T-helper 2 cell treated with Interferon-gamma antibody and Interleukin-4, amounts not matched to agents 5 μg/mL and 100 μg/mL, for 36 hours (primary cell): ENCODE data around the gene PRR12.
A peak's percentile ranks its signal among the peaks of the same experiment; 100 is the strongest.

Source experiments
- DNase-seq: peaks from one replicate; pipeline ENCODE4 v3.0.0; 2021; ENCODE audit warnings: low spot score
- H3K27ac Mint-ChIP-seq: one replicate; pipeline ENCODE4 v1.8.0; 2021; ENCODE audit warnings: mild to moderate bottlenecking, mixed read lengths
- H3K27me3 Mint-ChIP-seq: one replicate; pipeline ENCODE4 v1.8.0; 2021; ENCODE audit warnings: low read depth, mixed read lengths
- H3K36me3 Mint-ChIP-seq: one replicate; pipeline ENCODE4 v1.8.0; 2021; ENCODE audit warnings: low read depth, mixed read lengths
- H3K4me1 Mint-ChIP-seq: one replicate; pipeline ENCODE4 v1.8.0; 2021; ENCODE audit warnings: low read depth, mixed read lengths
- H3K4me3 Mint-ChIP-seq: one replicate; pipeline ENCODE4 v1.8.0; 2022; ENCODE audit warnings: mild to moderate bottlenecking, moderate library complexity, mixed read lengths
- H3K9me3 Mint-ChIP-seq: one replicate; pipeline ENCODE4 v1.8.0; 2021; ENCODE audit warnings: mixed read lengths

The PRR12 gene, protein sequence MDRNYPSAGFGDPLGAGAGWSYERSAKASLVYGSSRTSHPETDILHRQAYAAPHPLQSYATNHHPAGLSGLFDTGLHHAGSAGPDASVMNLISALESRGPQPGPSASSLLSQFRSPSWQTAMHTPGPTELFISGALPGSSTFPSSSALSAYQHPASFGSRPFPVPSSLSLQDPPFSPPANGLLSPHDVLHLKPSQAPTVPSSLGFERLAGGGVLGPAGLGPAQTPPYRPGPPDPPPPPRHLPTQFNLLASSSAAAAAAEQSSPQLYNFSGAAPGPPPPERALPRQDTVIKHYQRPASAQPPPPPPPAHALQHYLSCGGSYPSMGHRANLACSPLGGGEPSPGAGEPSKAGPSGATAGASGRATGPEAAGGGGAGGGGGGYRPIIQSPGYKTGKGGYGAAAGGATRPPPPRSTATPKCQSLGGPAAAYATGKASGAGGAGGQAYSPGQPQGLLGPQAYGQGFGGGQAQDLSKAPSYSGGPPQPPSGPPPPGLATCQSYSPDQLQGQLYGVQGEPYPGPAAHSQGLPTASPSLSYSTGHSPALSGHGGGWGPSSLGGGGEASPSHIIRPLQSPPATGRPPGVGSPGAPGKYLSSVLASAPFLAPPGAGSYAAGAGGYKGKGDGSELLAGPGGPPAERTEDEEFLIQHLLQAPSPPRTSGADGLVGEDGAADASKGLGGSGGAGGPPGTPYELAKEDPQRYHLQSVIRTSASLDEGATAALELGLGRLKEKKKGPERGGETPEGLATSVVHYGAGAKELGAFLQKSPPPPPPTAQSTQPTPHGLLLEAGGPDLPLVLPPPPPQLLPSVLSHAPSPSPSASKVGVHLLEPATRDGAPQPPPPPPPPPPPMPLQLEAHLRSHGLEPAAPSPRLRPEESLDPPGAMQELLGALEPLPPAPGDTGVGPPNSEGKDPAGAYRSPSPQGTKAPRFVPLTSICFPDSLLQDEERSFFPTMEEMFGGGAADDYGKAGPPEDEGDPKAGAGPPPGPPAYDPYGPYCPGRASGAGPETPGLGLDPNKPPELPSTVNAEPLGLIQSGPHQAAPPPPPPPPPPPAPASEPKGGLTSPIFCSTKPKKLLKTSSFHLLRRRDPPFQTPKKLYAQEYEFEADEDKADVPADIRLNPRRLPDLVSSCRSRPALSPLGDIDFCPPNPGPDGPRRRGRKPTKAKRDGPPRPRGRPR (N-terminal part only)

DNA sequence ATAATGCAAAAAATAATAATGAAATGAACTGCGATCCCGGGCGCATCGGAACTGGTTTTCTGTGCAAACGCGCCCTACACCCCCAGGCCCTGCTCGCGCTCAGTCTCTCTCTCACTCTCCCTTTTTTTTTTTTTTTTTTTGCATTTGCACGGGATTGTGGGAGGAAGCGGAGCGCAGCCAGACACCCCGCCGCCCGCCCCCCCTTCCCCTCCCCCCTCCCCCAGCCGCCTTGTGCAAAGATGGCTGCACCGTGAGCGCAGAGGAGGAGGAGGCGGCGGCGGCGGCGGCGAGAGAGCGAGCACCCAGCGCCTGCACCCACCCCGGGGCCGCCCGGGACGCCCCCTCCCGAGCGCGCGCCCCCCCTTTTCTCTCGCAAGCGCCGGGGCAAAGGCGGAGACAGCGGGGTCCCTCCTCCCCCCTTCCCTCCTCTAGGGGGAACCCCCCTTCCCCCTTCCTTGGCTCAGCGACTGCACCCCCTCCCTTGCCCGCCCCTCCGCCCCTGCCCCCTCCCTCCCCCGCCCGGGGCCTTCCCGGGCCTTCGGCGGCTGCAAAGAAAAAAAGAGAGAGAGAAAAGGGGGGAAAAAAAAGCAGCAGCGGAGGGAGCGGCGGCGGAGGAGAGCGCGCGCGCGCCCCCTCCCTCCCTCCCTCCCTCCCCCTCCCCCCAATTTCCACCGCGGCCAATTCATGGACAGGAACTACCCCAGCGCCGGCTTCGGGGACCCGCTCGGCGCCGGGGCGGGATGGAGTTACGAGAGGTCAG is at the start of gene PRR12:
PRR12 (plus strand) TSS at position 212 of the 760 bp plus-strand sequence; CDS start at position 685, 473 bp downstream.
- Mint-ChIP-seq H3K27ac (peak within 1 kb of the TSS; percentile 92), H3K36me3 (peaks cover 13% of the 10 kb centered on the region), H3K27me3 (peaks cover 6% of the 10 kb centered on the region), H3K4me1 (peaks cover 30% of the 10 kb centered on the region), H3K9me3 (no peaks in the 10 kb centered on the region), H3K4me3 (peak within 1 kb of the TSS; percentile 95)
- DNase-seq: peak; percentile 71

DNA sequence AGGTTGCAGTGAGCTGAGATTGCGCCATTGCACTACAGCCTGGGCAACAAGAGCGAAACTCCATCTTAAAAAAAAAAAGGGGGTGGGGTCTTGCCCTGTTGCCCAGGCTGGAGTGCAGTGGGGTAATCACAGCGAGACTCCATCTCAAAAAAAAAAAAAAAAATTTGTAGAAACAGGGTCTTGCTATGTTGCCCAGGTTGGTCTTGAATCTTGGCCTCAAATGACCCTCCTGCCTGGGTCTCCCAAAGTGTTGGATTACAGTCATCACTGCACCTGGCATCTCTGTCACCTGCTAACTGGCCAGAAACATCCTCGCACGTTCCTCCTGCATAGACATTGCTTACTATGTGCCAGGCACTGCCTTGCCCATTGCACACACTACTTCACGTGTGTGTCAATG is 49.1 kb upstream of the PRR12 start:
- Mint-ChIP-seq H3K36me3 (no peaks in the 10 kb centered on the region), H3K27me3 (no peaks in the 10 kb centered on the region), H3K9me3 (no peaks in the 10 kb centered on the region), H3K4me3 (no peak overlapping the region), H3K4me1 (peaks cover 8% of the 10 kb centered on the region), H3K27ac (no peak overlapping the region)
- DNase-seq: no peak

DNA sequence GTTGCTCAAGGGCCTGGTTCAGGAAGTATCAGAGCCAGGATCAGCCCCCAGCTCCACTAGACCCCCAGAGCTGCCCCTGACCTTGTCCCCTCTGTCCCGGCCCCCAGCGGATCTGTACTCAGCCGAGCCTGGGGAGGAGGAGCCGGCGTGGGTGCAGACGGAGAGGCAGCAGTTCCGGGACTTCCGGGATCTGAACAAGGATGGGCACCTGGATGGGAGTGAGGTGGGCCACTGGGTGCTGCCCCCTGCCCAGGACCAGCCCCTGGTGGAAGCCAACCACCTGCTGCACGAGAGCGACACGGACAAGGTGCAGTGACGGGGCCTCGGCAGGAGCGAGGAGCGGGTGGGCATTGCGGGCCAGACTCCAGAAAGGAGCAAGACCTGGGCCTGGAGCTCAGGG is 48.5 kb upstream of the PRR12 start:
- H3K4me3 Mint-ChIP-seq: no peak overlapping the region

DNA sequence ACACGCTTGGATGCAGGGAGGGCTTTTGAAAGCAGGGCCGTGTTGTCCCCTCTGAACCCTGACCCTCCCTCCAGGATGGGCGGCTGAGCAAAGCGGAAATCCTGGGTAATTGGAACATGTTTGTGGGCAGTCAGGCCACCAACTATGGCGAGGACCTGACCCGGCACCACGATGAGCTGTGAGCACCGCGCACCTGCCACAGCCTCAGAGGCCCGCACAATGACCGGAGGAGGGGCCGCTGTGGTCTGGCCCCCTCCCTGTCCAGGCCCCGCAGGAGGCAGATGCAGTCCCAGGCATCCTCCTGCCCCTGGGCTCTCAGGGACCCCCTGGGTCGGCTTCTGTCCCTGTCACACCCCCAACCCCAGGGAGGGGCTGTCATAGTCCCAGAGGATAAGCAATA is 48.0 kb upstream of the PRR12 start:
- no peaks in the 10 kb centered on the region for H3K9me3 Mint-ChIP-seq
- H3K4me1 Mint-ChIP-seq: peaks cover 13% of the 10 kb centered on the region
- H3K4me3 Mint-ChIP-seq: no peak overlapping the region
- no peak for DNase-seq
- no peaks in the 10 kb centered on the region for H3K36me3 Mint-ChIP-seq
- H3K27ac Mint-ChIP-seq: no peak overlapping the region
- H3K27me3 Mint-ChIP-seq: no peaks in the 10 kb centered on the region

More for the DNA sequence above, 48.5 kb upstream of the PRR12 start:
- Mint-ChIP-seq H3K27ac (no peak overlapping the region), H3K27me3 (no peaks in the 10 kb centered on the region), H3K9me3 (no peaks in the 10 kb centered on the region), H3K4me1 (peaks cover 13% of the 10 kb centered on the region), H3K36me3 (no peaks in the 10 kb centered on the region)
- DNase-seq: no peak

DNA sequence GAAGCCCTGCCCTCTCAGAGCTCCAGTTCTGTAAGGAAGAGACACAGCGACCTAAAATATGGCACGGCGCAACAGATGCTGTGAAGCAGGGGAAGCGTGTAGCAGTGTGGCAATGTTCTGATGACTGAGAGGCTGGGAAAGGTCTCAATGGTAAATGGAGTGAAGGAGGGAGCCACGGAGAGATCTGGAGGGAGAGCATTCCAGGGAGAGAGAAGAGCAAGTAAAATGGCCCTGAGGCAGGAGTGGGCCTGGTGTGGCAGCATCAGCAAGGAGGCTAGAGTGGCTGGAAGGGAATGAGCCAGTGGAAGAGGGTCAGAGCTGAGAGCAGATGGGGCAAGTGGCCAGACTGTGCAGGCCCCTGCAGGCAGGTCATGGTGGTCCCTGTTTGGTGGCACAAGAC is 46.8 kb upstream of the PRR12 start:
- H3K4me1 Mint-ChIP-seq: peaks cover 19% of the 10 kb centered on the region
- DNase-seq: no peak
- peaks cover 2% of the 10 kb centered on the region for H3K36me3 Mint-ChIP-seq
- H3K27ac Mint-ChIP-seq: peak overlapping the region; percentile 46
- no peaks in the 10 kb centered on the region for H3K27me3 Mint-ChIP-seq
- H3K4me3 Mint-ChIP-seq: no peak overlapping the region
- no peaks in the 10 kb centered on the region for H3K9me3 Mint-ChIP-seq

DNA sequence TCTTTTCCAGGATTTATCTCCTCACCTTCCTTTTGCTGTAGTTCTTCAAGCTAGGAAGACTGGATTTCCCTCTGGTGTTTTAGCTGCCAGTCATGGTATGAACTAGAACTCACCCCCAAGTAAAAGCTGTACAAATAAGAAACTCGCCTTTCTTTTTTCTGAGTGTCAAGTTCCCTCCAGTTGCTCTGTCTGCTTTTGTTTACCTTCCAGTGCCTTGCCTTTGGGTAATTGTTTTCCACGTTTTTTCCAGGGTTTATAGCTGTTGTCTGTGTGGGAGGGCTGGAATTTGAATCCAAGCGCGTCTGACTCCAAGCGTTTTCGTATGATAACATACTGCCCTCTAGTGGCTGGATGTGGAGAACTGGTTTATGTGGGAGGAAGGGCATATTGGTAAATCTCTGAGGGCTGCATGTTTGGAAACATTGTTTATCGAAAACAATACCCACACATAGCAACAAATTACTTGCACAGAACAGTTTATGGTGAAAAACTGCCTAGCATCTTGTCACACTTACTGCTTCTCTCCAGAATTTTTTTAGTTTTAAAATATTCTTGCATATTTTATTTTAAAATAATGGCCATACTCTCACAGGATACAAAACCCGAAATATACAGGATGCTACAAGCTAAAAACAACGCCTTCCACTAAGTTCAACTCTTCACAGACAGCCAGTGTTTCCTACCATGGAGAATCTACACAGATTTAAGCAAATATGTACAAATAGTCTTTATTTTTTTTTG is 44.0 kb upstream of the PRR12 start:
- peak overlapping the region; percentile 76 for H3K27ac Mint-ChIP-seq
- DNase-seq: peak; percentile 63
- peak overlapping the region; percentile 75 for H3K4me3 Mint-ChIP-seq
- H3K27me3 Mint-ChIP-seq: no peaks in the 10 kb centered on the region
- H3K9me3 Mint-ChIP-seq: no peaks in the 10 kb centered on the region
- H3K4me1 Mint-ChIP-seq: peaks cover 26% of the 10 kb centered on the region
- H3K36me3 Mint-ChIP-seq: peaks cover 10% of the 10 kb centered on the region

DNA sequence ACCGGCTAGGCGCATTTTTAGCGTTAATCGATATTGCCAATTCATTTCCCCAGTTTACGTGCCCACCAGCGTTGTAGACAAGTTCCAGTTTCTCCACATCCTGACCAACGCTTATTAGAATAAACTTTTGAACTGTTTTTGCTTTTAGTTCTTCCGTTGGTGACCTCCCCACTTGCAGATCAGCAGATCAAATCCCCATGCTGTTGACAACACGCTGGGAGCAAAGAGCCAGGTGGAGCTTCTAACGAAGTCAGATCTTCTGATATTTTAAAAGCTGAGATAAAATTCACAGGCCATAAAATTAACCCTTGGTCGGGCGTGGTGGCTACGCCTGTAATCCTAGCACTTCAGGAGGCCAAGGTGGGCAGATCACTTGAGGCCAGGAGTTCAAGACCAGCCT is 41.9 kb upstream of the PRR12 start:
- Mint-ChIP-seq H3K9me3 (no peaks in the 10 kb centered on the region), H3K4me3 (peak overlapping the region; percentile 54)

DNA sequence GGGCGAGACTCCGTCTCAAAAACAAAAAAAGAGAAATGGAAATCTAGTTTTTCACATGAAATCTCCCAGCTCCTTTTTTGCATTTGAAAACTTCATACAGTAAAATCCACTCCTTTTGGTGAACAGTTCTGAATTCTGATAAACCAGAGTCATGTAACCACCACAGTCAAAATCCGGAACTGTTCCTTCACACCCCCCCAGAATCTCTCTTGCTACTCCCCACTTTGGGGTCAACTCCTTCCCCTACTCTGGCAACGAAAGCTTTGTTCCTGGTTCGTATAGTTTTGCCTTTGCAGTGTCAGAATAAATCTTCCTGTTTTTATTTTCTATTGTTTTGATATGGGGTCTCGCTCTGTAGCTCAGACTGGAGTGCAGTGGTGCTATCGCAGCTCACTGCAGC is 39.5 kb upstream of the PRR12 start:
- DNase-seq: no peak
- H3K4me3 Mint-ChIP-seq: peak overlapping the region; percentile 3

More for the DNA sequence above, 41.9 kb upstream of the PRR12 start:
- Mint-ChIP-seq H3K4me1 (peaks cover 41% of the 10 kb centered on the region), H3K36me3 (peaks cover 23% of the 10 kb centered on the region), H3K27me3 (no peaks in the 10 kb centered on the region), H3K27ac (peak overlapping the region; percentile 90)
- no peak for DNase-seq

DNA sequence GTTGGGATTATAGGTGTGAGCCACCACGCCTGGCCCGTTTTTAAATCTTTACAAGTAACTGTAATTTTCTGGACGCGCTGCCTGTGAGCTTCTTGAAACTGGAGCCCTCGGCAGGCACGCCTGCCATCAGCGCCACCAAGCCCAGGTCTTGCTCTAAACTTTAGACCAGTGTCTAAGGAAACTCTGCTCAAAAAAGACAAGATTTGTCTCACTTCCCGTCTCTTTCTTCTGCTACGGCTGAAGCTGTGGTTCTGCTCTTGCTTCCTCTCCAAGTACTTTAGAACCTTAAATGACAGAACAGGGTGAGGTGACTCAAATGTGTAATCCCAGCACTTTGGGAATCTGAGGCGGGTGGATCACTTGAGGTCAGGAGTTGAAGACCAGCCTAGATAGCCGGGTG is 38.2 kb upstream of the PRR12 start:
- DNase-seq: no peak
- H3K4me1 Mint-ChIP-seq: peaks cover 50% of the 10 kb centered on the region

More for the DNA sequence above, 39.5 kb upstream of the PRR12 start:
- Mint-ChIP-seq H3K27me3 (no peaks in the 10 kb centered on the region), H3K4me1 (peaks cover 50% of the 10 kb centered on the region), H3K27ac (peak overlapping the region; percentile 11), H3K9me3 (peaks cover 4% of the 10 kb centered on the region), H3K36me3 (peaks cover 40% of the 10 kb centered on the region)

DNA sequence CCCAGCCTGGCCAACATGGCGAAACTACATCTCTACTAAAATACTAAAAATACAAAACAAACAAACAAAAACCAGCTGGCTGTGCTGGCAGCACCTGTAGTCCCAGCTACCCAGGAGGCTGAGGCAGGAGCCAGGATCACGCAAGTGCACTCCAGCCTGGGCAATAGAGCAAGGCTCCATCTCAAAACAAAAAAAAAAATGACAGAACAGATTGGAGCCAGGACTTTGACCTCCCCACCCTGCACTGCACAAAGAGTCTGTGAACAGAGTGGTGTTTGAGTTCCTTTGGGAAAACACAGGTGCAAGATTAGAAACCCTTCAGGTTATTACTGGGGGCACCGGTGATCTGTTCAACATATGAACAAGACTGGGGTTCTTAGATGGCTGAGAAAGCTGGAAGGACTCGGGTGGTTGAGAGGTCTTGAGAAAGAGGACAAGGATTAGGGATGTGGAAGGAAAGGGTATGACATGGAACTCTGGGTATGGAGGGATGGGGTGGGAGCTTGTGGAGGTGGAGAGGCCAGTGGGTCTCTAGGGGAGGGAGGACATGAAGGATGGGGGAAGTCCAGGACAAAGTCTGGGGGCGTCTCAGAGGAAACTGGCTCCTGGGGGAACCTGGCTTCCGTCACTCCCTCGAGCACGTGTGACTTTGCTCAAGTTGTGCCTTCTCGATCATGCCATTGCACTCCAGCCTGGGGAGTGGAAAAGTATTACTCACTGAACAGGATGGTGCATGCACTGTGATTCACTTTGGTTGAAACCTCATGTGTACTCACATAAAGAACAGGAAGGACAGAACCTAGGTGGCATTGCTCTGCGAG is 37.3 kb upstream of the PRR12 start:
- H3K9me3 Mint-ChIP-seq: peaks cover 4% of the 10 kb centered on the region
- peaks cover 53% of the 10 kb centered on the region for H3K4me1 Mint-ChIP-seq
- H3K27ac Mint-ChIP-seq: peak overlapping the region; percentile 91
- peak overlapping the region; percentile 79 for H3K4me3 Mint-ChIP-seq
- peaks cover 54% of the 10 kb centered on the region for H3K36me3 Mint-ChIP-seq
- DNase-seq: peak; percentile 75
- H3K27me3 Mint-ChIP-seq: no peaks in the 10 kb centered on the region

More for the DNA sequence above, 38.2 kb upstream of the PRR12 start:
- H3K36me3 Mint-ChIP-seq: peaks cover 48% of the 10 kb centered on the region
- H3K4me3 Mint-ChIP-seq: peak overlapping the region; percentile 88
- peaks cover 4% of the 10 kb centered on the region for H3K9me3 Mint-ChIP-seq
- H3K27ac Mint-ChIP-seq: peak overlapping the region; percentile 91
- H3K27me3 Mint-ChIP-seq: no peaks in the 10 kb centered on the region

DNA sequence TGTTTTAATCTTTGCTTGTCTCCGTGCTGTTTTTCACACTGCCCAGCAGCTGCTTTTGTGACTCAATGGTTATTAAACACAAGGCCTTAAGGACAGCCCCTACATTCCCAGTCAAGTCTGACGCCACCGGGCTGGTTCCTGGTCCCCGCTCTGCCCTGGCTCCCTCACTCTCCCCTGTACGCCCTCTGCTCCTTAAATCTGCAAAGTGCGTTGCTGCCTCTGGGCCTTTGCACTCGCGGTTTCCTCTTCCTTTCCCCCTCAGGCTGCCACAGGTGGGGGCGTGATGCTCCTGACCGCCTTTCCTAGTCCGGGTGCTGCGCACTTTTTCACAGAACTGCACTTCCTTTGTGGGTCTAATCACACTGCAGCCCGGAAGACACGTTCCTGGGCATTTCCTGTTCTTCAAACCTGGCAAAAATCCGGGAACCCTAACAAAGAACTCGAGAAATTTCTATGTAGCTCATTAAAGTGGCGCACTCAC is 36.2 kb upstream of the PRR12 start:
- Mint-ChIP-seq H3K36me3 (peaks cover 61% of the 10 kb centered on the region), H3K4me1 (peaks cover 55% of the 10 kb centered on the region)
- DNase-seq: peak; percentile 56

More for the DNA sequence above, 36.2 kb upstream of the PRR12 start:
- Mint-ChIP-seq H3K9me3 (peaks cover 4% of the 10 kb centered on the region), H3K27me3 (no peaks in the 10 kb centered on the region), H3K27ac (peak overlapping the region; percentile 91), H3K4me3 (peak overlapping the region; percentile 68)
